Endothelial cell of umbilical vein (primary cell): ENCODE measurements around the gene BABAM2. TPM values are rescaled to one million over a fixed set of nuclear protein-coding genes. Genes with fewer than 3 reads are reported as not detected.

Experiments
- BruUV-seq: library from RNA; stranded (reverse); fragments of 400-500 nt; replicated peaks from 2 replicates; lab custom pipeline; 2021; lab: Mats Ljungman, UMichigan
- CTCF ChIA-PET: fragments of 300-600, 350-600 bp; sonication (Branson Sonifier 250); formaldehyde crosslinking; loops from one replicate; lab custom pipeline; 2021; ENCODE audit warnings: antibody characterized with exemption, inconsistent platforms; lab: Charles Lee
- POLR2A ChIA-PET: fragments of 300-600, 350-600 bp; sonication (Branson Sonifier 250); formaldehyde crosslinking; loops from one replicate; lab custom pipeline; 2021; ENCODE audit warnings: antibody characterized with exemption, inconsistent platforms; lab: Charles Lee
- DNase-seq: peaks from one replicate; pipeline ENCODE4 v3.0.0-alpha.2; 2011; ENCODE audit warnings: low read depth, low spot score
- FAIRE-seq: peaks from 2 replicates; lab custom pipeline; 2011; peaks lifted over from hg19 to GRCh38; lab: Jason Lieb, UNC
- H2AFZ ChIP-seq: 2 replicates; pipeline ENCODE4 v1.6.0; 2012; ENCODE audit warnings: low read depth, low read length, control low read depth, inconsistent platforms
- H3K27ac ChIP-seq: 2 replicates; pipeline ENCODE4 v1.5.1; 2011; ENCODE audit warnings: low read depth, mild to moderate bottlenecking, control low read depth, low read length, moderate library complexity; ENCODE audit not compliant: insufficient read depth
- H3K27me3 ChIP-seq, 2 experiments: 2 replicates each; pipeline versions ENCODE4 v1.6.0 to v1.6.1; 2011; ENCODE audit warnings: low read length in 2 of 2, mixed read lengths in 1 of 2; ENCODE audit not compliant: control insufficient read depth in 2 of 2, insufficient read depth in 2 of 2
- H3K36me3 ChIP-seq, 2 experiments: 2 replicates in 1 of 2; 3 replicates in 1 of 2; pipeline ENCODE4 v1.5.1; 2011; ENCODE audit warnings: low read length in 2 of 2, mild to moderate bottlenecking in 1 of 2, moderate library complexity in 1 of 2; ENCODE audit not compliant: control insufficient read depth in 2 of 2, insufficient read depth in 2 of 2; ENCODE audit errors: extremely low read depth in 1 of 2
- H3K4me1 ChIP-seq: 3 replicates; pipeline ENCODE4 v1.5.1; 2011; ENCODE audit warnings: mild to moderate bottlenecking, low read length; ENCODE audit not compliant: control insufficient read depth, insufficient read depth; ENCODE audit errors: extremely low read depth
- H3K4me2 ChIP-seq: 2 replicates; pipeline ENCODE4 v1.6.1; 2011; ENCODE audit warnings: low read length, control low read depth, mixed read lengths; ENCODE audit not compliant: insufficient read depth
- H3K4me3 ChIP-seq, 3 experiments: fragments of 200-600 bp in 1 of 3; sonication (generic), shearing (Covaris generic) in 1 of 3; replicated peaks in 1 of 3; 2 replicates each; pipeline ENCODE4 v1.5.1; 2011 to 2016; ENCODE audit warnings: control low read depth in 3 of 3, low read length in 3 of 3, mild to moderate bottlenecking in 2 of 3, inconsistent platforms in 1 of 3, low read depth in 1 of 3, moderate library complexity in 1 of 3; ENCODE audit not compliant: insufficient read depth in 1 of 3
- H3K79me2 ChIP-seq: 2 replicates; pipeline ENCODE4 v1.6.0; 2012; ENCODE audit warnings: low read length, inconsistent platforms; ENCODE audit not compliant: control insufficient read depth, insufficient read depth
- H3K9ac ChIP-seq: replicated peaks from 2 replicates; pipeline ENCODE3; 2011; ENCODE audit warnings: low read length, control low read depth; ENCODE audit not compliant: insufficient read depth; ENCODE audit errors: extremely low read depth
- H3K9me1 ChIP-seq: replicated peaks from 3 replicates; pipeline ENCODE4 v1.6.0; 2011; ENCODE audit warnings: mild to moderate bottlenecking, low read length; ENCODE audit not compliant: control insufficient read depth, insufficient read depth; ENCODE audit errors: extremely low read depth
- H3K9me3 ChIP-seq: replicated peaks from 2 replicates; pipeline ENCODE4 v1.5.1; 2012; ENCODE audit warnings: low read length, inconsistent platforms; ENCODE audit not compliant: control insufficient read depth, insufficient read depth
- H4K20me1 ChIP-seq: replicated peaks from 2 replicates; pipeline ENCODE3; 2011; ENCODE audit warnings: mild to moderate bottlenecking, low read length; ENCODE audit not compliant: control insufficient read depth, insufficient read depth; ENCODE audit errors: extremely low read depth
- CTCF ChIP-seq, 2 donors: IDR thresholded peaks; 1 replicate in 1 of 2; 2 replicates in 1 of 2; pipeline ENCODE4 v1.5.1; 2011; ENCODE audit warnings: low read length in 2 of 2, mild to moderate bottlenecking in 2 of 2, moderate library complexity in 2 of 2, control low read depth in 1 of 2, inconsistent platforms in 1 of 2, low read depth in 1 of 2; ENCODE audit not compliant: insufficient read depth in 1 of 2; ENCODE audit errors: extremely low read depth in 1 of 2
- EZH2 ChIP-seq: IDR thresholded peaks from 2 replicates; pipeline ENCODE4 v1.6.1; 2012; ENCODE audit warnings: borderline replicate concordance, low read depth, mild to moderate bottlenecking, moderate library complexity, low read length, inconsistent platforms; ENCODE audit not compliant: severe bottlenecking
- FOS ChIP-seq: IDR thresholded peaks from 2 replicates; pipeline ENCODE4 v1.6.1; 2011; ENCODE audit warnings: mild to moderate bottlenecking, low read length, moderate library complexity, borderline replicate concordance; ENCODE audit not compliant: insufficient read depth
- GATA2 ChIP-seq: IDR thresholded peaks from 2 replicates; pipeline ENCODE4 v1.7.0; 2011; ENCODE audit warnings: low read depth, mild to moderate bottlenecking, moderate library complexity, mixed read lengths, low read length; ENCODE audit not compliant: insufficient read length, insufficient read depth
- JUN ChIP-seq: IDR thresholded peaks from 2 replicates; pipeline ENCODE4 v1.6.1; 2011; ENCODE audit warnings: borderline replicate concordance, low read depth; ENCODE audit not compliant: insufficient read length, insufficient read depth
- MYC ChIP-seq: IDR thresholded peaks from one replicate; pipeline ENCODE4 v1.6.1; 2011; ENCODE audit warnings: mild to moderate bottlenecking, low read depth, low read length
- POLR2A ChIP-seq: IDR thresholded peaks from 2 replicates; pipeline ENCODE4 v1.6.1; 2012; ENCODE audit warnings: low read depth, mild to moderate bottlenecking, control low read depth, low read length
- POLR2AphosphoS5 ChIP-seq: IDR thresholded peaks from 2 replicates; pipeline ENCODE4 v1.6.1; 2012; ENCODE audit warnings: low read depth, mild to moderate bottlenecking, control low read depth, low read length, moderate library complexity; ENCODE audit not compliant: insufficient read depth
- dilution Hi-C: fragments of 300-500 bp; cut with MboI; formaldehyde crosslinking; loops from one replicate; pipeline ENCODE4 v1.15.0; 2019; ENCODE audit warnings: low sequenced_read_pairs; ENCODE audit not compliant: extremely low pct_ligation_motif_present
- intact Hi-C: fragments of 100-400 bp; cut with micrococcal nuclease; formaldehyde crosslinking; loops from one replicate; pipeline ENCODE4 v1.10.0; 2022
- polyA plus RNA-seq, 4 experiments: library from polyadenylated mRNA; depleted of rRNA in 3 of 4; stranded (reverse) in 3 of 4; unstranded in 1 of 4; fragments of >200 nt; gene quantifications; 2 replicates each; pipeline versions ENCODE4 v1.2.1 to v1.2.3, GENCODE V29; 2011 to 2012; ENCODE audit warnings: missing spikeins in 1 of 4
- total RNA-seq: library from RNA; stranded (reverse); gene quantifications from 2 replicates; pipeline ENCODE4 v1.2.3, GENCODE V29; 2021
- TF ChIP-seq, protein P1 (sequence below): IDR thresholded peaks from 2 replicates; pipeline ENCODE4 v1.6.1; 2011; ENCODE audit not compliant: insufficient read depth, insufficient read length

Gene BABAM2
- total and polyA plus RNA-seq, 2 donors (not counting 3 experiments of a cell fraction or from before 2014, with no cell fraction given) = 19.9 to 27.6 TPM

DNA sequence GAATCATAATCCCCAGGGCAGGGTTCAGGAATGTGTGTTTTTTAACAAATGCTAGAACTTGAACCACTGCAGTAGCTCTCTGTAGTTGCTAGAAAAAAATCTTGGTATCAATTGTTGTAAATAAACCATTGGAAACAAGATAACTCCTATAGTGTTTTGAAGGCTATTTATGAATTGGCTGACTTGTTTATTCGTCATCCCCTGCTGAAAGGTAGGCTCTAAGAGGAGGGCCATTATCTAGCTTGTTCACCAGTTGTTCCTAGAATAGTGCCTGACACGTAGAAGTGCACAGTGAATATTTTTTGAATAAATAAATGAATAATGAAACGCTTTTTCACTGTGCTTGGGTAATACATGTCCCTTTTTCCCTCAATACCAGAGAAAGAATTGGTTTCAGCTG is 211.4 kb downstream of the BABAM2 start:
- Histone ChIP-seq H3K9ac (peak overlapping the region; percentile 41), H3K27ac (peak overlapping the region; percentile 63), H3K4me3 (peak overlapping the region in 1 of 3 experiments; percentile 29), H3K4me1 (peaks cover 23% of the 10 kb centered on the region), H2AFZ (peak overlapping the region; percentile 11), H3K36me3 (no peaks in the 10 kb centered on the region), H4K20me1 (no peaks in the 10 kb centered on the region), H3K79me2 (no peaks in the 10 kb centered on the region), H3K9me3 (no peaks in the 10 kb centered on the region), H3K27me3 (no peaks in the 10 kb centered on the region), H3K4me2 (peak overlapping the region; percentile 84), H3K9me1 (no peaks in the 10 kb centered on the region)
- DNase-seq (no peak), FAIRE-seq (no peak)
- CTCF ChIA-PET = interaction anchor here (0.8 to 2.1 kb wide), 13 partner anchors 9 to 398 kb away, joined by 3 to 5 read pairs (median 4); no protein-coding TSS in a partner anchor
- dilution Hi-C loops = no loop called here
- TSS peak; percentile 57 for BruUV-seq
- POLR2A ChIA-PET = interaction anchor here (0.9 to 1.3 kb wide), 2 partner anchors 13 to 291 kb away, joined by 3 to 4 read pairs; partner anchors contain the start of gene FOSL2
- TF ChIP-seq GATA2 (no peak), POLR2AphosphoS5 (no peak), MYC (no peak), CTCF (IDR thresholded peaks at IDR 0.05; ENCODE audit: extremely low read depth in 1 of 2, insufficient read depth in 1 of 2, low read depth in 1 of 2, low read length in 2 of 2) (no peak), FOS (no peak), JUN (no peak), EZH2 (no peak), POLR2A (no peak)
- TF ChIP-seq, protein P1, sequence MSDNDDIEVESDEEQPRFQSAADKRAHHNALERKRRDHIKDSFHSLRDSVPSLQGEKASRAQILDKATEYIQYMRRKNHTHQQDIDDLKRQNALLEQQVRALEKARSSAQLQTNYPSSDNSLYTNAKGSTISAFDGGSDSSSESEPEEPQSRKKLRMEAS = no peak
- intact Hi-C loops = loop anchor here (1.0 to 5.0 kb wide), 5 partner anchors 21 to 400 kb away; no protein-coding TSS in a partner anchor
